Keratinocyte (primary cell): ENCODE data around the gene PXN. TPM values are rescaled to one million over a fixed set of nuclear protein-coding genes. Genes with fewer than 3 reads are reported as not detected.

Source experiments
- DNase-seq: peaks from one replicate; pipeline ENCODE4 v3.0.0-alpha.2; 2011; ENCODE audit warnings: low read depth, missing footprints, low spot score
- FAIRE-seq: peaks from 2 replicates; lab custom pipeline; 2011; peaks lifted over from hg19 to GRCh38; lab: Jason Lieb, UNC
- H2AFZ ChIP-seq: 2 replicates; pipeline ENCODE4 v1.6.0; 2012; ENCODE audit warnings: low read length, control low read depth, inconsistent platforms; ENCODE audit not compliant: control insufficient read depth
- H3K27ac ChIP-seq: 2 replicates; pipeline ENCODE4 v1.5.1; 2011; ENCODE audit warnings: low read length; ENCODE audit not compliant: control insufficient read depth, insufficient read depth
- H3K27me3 ChIP-seq: 3 replicates; pipeline ENCODE4 v1.6.0; 2011; ENCODE audit warnings: low read length; ENCODE audit not compliant: control insufficient read depth, insufficient read depth; ENCODE audit errors: extremely low read depth
- H3K36me3 ChIP-seq, 2 experiments: 2 replicates in 1 of 2; 3 replicates in 1 of 2; pipeline ENCODE4 v1.5.1; 2011; ENCODE audit warnings: low read length in 2 of 2, mild to moderate bottlenecking in 1 of 2; ENCODE audit not compliant: control insufficient read depth in 2 of 2, insufficient read depth in 2 of 2; ENCODE audit errors: extremely low read depth in 1 of 2
- H3K4me1 ChIP-seq: 3 replicates; pipeline ENCODE4 v1.5.1; 2011; ENCODE audit warnings: low read length; ENCODE audit not compliant: control insufficient read depth, insufficient read depth; ENCODE audit errors: extremely low read depth
- H3K4me2 ChIP-seq: 3 replicates; pipeline ENCODE4 v1.6.0; 2011; ENCODE audit warnings: low read depth, low read length; ENCODE audit not compliant: control insufficient read depth, insufficient read depth; ENCODE audit errors: extremely low read depth
- H3K4me3 ChIP-seq, 3 experiments: fragments of 200-600 bp in 1 of 3; sonication (generic) in 1 of 3; 2 replicates in 2 of 3; 3 replicates in 1 of 3; pipeline ENCODE4 v1.5.1; 2011 to 2016; ENCODE audit warnings: low read length in 3 of 3, mild to moderate bottlenecking in 3 of 3, control low read depth in 2 of 3, inconsistent platforms in 1 of 3, low read depth in 1 of 3, mixed read lengths in 1 of 3, mixed run types in 1 of 3, moderate library complexity in 1 of 3; ENCODE audit not compliant: control insufficient read depth in 2 of 3, insufficient read depth in 2 of 3; ENCODE audit errors: extremely low read depth in 1 of 3
- H3K79me2 ChIP-seq: 2 replicates; pipeline ENCODE4 v1.6.0; 2012; ENCODE audit warnings: low read length; ENCODE audit not compliant: control insufficient read depth, insufficient read depth
- H3K9ac ChIP-seq: 3 replicates; pipeline ENCODE4 v1.6.0; 2011; ENCODE audit warnings: low read length; ENCODE audit not compliant: control insufficient read depth, insufficient read depth; ENCODE audit errors: extremely low read depth
- H3K9me1 ChIP-seq: 3 replicates; pipeline ENCODE4 v1.6.0; 2011; ENCODE audit warnings: low read length; ENCODE audit not compliant: control insufficient read depth, insufficient read depth; ENCODE audit errors: extremely low read depth
- H3K9me3 ChIP-seq: 2 replicates; pipeline ENCODE4 v1.5.1; 2012; ENCODE audit warnings: low read depth, low read length; ENCODE audit not compliant: control insufficient read depth
- H4K20me1 ChIP-seq: 3 replicates; pipeline ENCODE4 v1.6.0; 2011; ENCODE audit warnings: low read length; ENCODE audit not compliant: control insufficient read depth, insufficient read depth; ENCODE audit errors: extremely low read depth
- EZH2 ChIP-seq: IDR thresholded peaks from one replicate; pipeline ENCODE4 v1.6.1; 2012; ENCODE audit warnings: inconsistent platforms, mild to moderate bottlenecking, low read length, moderate library complexity
- dilution Hi-C: fragments of 300-500 bp; cut with MboI; formaldehyde crosslinking; loops from one replicate; pipeline ENCODE4 v1.7.0; 2020; ENCODE audit warnings: low sequenced_read_pairs; ENCODE audit not compliant: extremely low pct_ligation_motif_present
- polyA plus RNA-seq, 5 experiments: library from polyadenylated mRNA; depleted of rRNA in 3 of 5; stranded (reverse) in 3 of 5; stranded (forward) in 1 of 5; unstranded in 1 of 5; fragments of >200 nt; gene quantifications; 1 replicate in 1 of 5; 2 replicates in 3 of 5; 3 replicates in 1 of 5; pipeline versions ENCODE4 v1.2.1 to v1.2.3, GENCODE V29; 2011 to 2012; ENCODE audit warnings: missing spikeins in 2 of 5, low read depth in 1 of 5, low replicate concordance in 1 of 5
- TF ChIP-seq, protein P1 (sequence below), 3 experiments: IDR thresholded peaks in 1 of 3; conservative IDR thresholded peaks in 1 of 3; optimal IDR thresholded peaks in 1 of 3; 2 replicates in 2 of 3; 3 replicates in 1 of 3; pipeline versions ENCODE3 to v1.5.1; 2011; ENCODE audit warnings: low read length in 3 of 3, mild to moderate bottlenecking in 3 of 3, moderate library complexity in 2 of 3, control low read depth in 1 of 3, inconsistent platforms in 1 of 3; ENCODE audit not compliant: insufficient read depth in 2 of 3; ENCODE audit errors: extremely low read depth in 1 of 3

Gene PXN
- polyA plus RNA-seq, 1 donor (not counting 4 experiments of a cell fraction or from before 2014, with no cell fraction given) = 114 TPM

DNA sequence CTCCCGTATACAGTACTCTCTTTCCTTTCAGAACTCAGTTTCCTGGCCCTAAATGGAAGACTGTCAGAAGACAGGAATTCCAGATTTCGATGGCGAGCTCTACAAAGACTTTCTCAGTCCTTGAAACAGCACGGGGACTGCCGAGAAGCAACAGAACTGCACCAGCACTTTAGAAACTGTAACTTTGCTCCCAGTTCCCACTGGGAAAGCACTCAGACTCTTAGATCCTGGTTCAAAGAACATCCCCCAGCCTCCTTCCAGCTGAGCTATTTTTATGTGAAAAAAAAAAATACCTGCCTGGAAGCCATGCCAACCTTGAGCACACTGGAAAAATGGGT, 1.8 kb downstream of the PXN start:
- Histone ChIP-seq H3K4me1 (peaks cover 47% of the 10 kb centered on the region), H3K27ac (peak overlapping the region; percentile 92), H3K27me3 (no peaks in the 10 kb centered on the region), H4K20me1 (peaks cover 5% of the 10 kb centered on the region), H3K9ac (peak overlapping the region; percentile 95), H3K9me1 (peaks cover 6% of the 10 kb centered on the region), H3K4me3 (peak overlapping the region; percentile 75 to 96 (median 94)), H3K36me3 (peaks cover 16 to 43% of the 10 kb centered on the region in 2 experiments), H3K79me2 (peaks cover 65% of the 10 kb centered on the region), H3K4me2 (peak overlapping the region; percentile 99), H2AFZ (no peak overlapping the region), H3K9me3 (no peaks in the 10 kb centered on the region)
- DNase-seq (no peak), FAIRE-seq (no peak)
- TF ChIP-seq EZH2 = no peak
- TF ChIP-seq, protein P1, sequence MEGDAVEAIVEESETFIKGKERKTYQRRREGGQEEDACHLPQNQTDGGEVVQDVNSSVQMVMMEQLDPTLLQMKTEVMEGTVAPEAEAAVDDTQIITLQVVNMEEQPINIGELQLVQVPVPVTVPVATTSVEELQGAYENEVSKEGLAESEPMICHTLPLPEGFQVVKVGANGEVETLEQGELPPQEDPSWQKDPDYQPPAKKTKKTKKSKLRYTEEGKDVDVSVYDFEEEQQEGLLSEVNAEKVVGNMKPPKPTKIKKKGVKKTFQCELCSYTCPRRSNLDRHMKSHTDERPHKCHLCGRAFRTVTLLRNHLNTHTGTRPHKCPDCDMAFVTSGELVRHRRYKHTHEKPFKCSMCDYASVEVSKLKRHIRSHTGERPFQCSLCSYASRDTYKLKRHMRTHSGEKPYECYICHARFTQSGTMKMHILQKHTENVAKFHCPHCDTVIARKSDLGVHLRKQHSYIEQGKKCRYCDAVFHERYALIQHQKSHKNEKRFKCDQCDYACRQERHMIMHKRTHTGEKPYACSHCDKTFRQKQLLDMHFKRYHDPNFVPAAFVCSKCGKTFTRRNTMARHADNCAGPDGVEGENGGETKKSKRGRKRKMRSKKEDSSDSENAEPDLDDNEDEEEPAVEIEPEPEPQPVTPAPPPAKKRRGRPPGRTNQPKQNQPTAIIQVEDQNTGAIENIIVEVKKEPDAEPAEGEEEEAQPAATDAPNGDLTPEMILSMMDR (optimal IDR thresholded peaks at IDR 0.05 in 1 of 3, IDR thresholded peaks at IDR 0.05 in 1 of 3, conservative IDR thresholded peaks at IDR 0.05 in 1 of 3; ENCODE audit: extremely low read depth in 1 of 3, insufficient read depth in 2 of 3, low read length in 3 of 3) = no peak
- dilution Hi-C loops = no loop called here

DNA sequence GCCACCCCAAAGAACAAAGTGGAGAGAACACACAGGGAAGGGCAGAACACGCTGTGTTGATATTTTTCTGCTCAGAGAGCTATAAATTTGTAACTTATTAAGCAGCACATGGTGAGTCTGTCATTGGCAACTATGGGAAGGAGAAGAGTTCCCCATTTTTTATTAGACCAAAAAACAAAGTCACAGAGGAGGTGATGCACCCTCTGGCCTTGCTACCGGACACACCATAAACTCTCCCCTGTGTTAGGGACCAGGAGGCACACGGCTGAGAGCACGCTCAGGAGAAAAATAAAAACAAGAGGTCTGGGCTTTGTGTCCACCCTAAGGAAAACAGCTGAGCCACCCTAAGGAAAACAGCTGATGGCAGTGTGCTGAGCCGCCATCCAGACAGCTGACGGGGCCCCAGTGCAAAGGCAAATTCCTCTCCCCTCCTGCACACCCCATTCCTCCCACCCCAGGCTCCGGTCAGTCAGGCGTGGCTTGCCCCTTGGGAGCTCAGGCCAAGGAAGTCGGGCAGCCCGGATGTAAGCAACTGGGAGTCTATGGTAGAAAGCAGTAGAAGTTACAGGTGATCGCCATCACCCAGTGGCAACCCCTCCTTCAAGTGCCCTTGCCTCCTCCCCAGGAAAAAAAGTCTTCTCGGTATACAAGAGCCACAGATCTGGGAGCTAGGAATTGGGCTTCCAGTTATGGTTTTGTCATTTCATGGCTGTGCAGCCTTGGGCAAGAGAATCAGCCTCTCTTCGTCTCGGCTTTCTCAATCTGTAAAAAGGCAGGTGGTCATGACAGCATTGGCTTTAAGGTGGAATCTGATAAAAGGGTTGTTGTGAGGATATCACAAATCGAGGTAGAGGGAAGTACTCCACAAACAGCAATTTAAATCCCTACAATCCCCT, 2.4 kb downstream of the PXN start:
- Histone ChIP-seq H3K9me3 (no peaks in the 10 kb centered on the region), H3K79me2 (peaks cover 71% of the 10 kb centered on the region), H3K27ac (peak overlapping the region; percentile 92), H3K4me1 (peaks cover 53% of the 10 kb centered on the region), H3K4me2 (peak overlapping the region; percentile 99), H3K9me1 (peaks cover 9% of the 10 kb centered on the region), H2AFZ (no peak overlapping the region), H3K27me3 (no peaks in the 10 kb centered on the region), H3K36me3 (peaks cover 16 to 46% of the 10 kb centered on the region in 2 experiments), H4K20me1 (peaks cover 5% of the 10 kb centered on the region), H3K4me3 (peak overlapping the region; percentile 75 to 96 (median 94)), H3K9ac (peak overlapping the region; percentile 95)
- FAIRE-seq (peak; percentile 53), DNase-seq (no peak)
- TF ChIP-seq EZH2 = no peak
- TF ChIP-seq, protein P1 (optimal IDR thresholded peaks at IDR 0.05 in 1 of 3, IDR thresholded peaks at IDR 0.05 in 1 of 3, conservative IDR thresholded peaks at IDR 0.05 in 1 of 3; ENCODE audit: extremely low read depth in 1 of 3, insufficient read depth in 2 of 3, low read length in 3 of 3) = no peak
- dilution Hi-C loops = no loop called here
